Activated naive CD8-positive, alpha-beta T cell (primary cell): ENCODE data around the gene LRP2.

ENCODE experiments used
- H3K27ac Mint-ChIP-seq: one replicate; pipeline ENCODE4 v1.8.0; 2021; ENCODE audit warnings: mixed read lengths
- H3K27me3 Mint-ChIP-seq: one replicate; pipeline ENCODE4 v1.8.0; 2021; ENCODE audit warnings: mixed read lengths
- H3K36me3 Mint-ChIP-seq: one replicate; pipeline ENCODE4 v1.8.0; 2021; ENCODE audit warnings: mixed read lengths
- H3K4me1 Mint-ChIP-seq: one replicate; pipeline ENCODE4 v1.8.0; 2021; ENCODE audit warnings: low read depth, mixed read lengths
- H3K4me3 Mint-ChIP-seq: one replicate; pipeline ENCODE4 v1.8.0; 2021; ENCODE audit warnings: mild to moderate bottlenecking, mixed read lengths
- H3K9me3 Mint-ChIP-seq: one replicate; pipeline ENCODE4 v1.8.0; 2021; ENCODE audit warnings: low read depth, mixed read lengths

Gene LRP2

GRCh38 chr2:169205176-169205575 lies 157.2 kb downstream of the LRP2 start:
- no peaks in the 10 kb centered on the region for H3K36me3 Mint-ChIP-seq
- peaks cover 14% of the 10 kb centered on the region for H3K27me3 Mint-ChIP-seq
- no peaks in the 10 kb centered on the region for H3K9me3 Mint-ChIP-seq
- no peak overlapping the region for H3K27ac Mint-ChIP-seq
- H3K4me3 Mint-ChIP-seq: no peak overlapping the region
- no peaks in the 10 kb centered on the region for H3K4me1 Mint-ChIP-seq

- Mint-ChIP-seq H3K4me1 (no peaks in the 10 kb centered on the region), H3K36me3 (no peaks in the 10 kb centered on the region), H3K27me3 (peaks cover 11% of the 10 kb centered on the region), H3K27ac (no peak overlapping the region), H3K9me3 (no peaks in the 10 kb centered on the region), H3K4me3 (no peak overlapping the region)
Observed at GRCh38 chr2:169203952-169204351, 158.4 kb downstream of the LRP2 start.

GRCh38 chr2:169200756-169201155 lies 161.6 kb downstream of the LRP2 start:
- Mint-ChIP-seq H3K27me3 (peaks cover 14% of the 10 kb centered on the region), H3K4me1 (no peaks in the 10 kb centered on the region), H3K9me3 (no peaks in the 10 kb centered on the region), H3K27ac (no peak overlapping the region), H3K4me3 (no peak overlapping the region), H3K36me3 (no peaks in the 10 kb centered on the region)

GRCh38 chr2:169193618-169194017 lies 168.7 kb downstream of the LRP2 start:
- Mint-ChIP-seq H3K36me3 (no peaks in the 10 kb centered on the region), H3K27me3 (peaks cover 4% of the 10 kb centered on the region), H3K9me3 (no peaks in the 10 kb centered on the region), H3K4me3 (no peak overlapping the region), H3K27ac (no peak overlapping the region), H3K4me1 (no peaks in the 10 kb centered on the region)

GRCh38 chr2:169190197-169190775 lies 172.0 kb downstream of the LRP2 start:
- Mint-ChIP-seq H3K4me1 (no peaks in the 10 kb centered on the region), H3K27me3 (peaks cover 3% of the 10 kb centered on the region), H3K36me3 (no peaks in the 10 kb centered on the region), H3K27ac (no peak overlapping the region), H3K4me3 (no peak overlapping the region), H3K9me3 (no peaks in the 10 kb centered on the region)

- H3K27ac Mint-ChIP-seq: no peak overlapping the region
- no peaks in the 10 kb centered on the region for H3K4me1 Mint-ChIP-seq
- H3K36me3 Mint-ChIP-seq: no peaks in the 10 kb centered on the region
- H3K4me3 Mint-ChIP-seq: no peak overlapping the region
- no peaks in the 10 kb centered on the region for H3K9me3 Mint-ChIP-seq
- H3K27me3 Mint-ChIP-seq: peaks cover 3% of the 10 kb centered on the region
Observed at GRCh38 chr2:169189132-169189531, 173.2 kb downstream of the LRP2 start.

- H3K27ac Mint-ChIP-seq: no peak overlapping the region
- H3K9me3 Mint-ChIP-seq: no peaks in the 10 kb centered on the region
- H3K4me3 Mint-ChIP-seq: no peak overlapping the region
- no peaks in the 10 kb centered on the region for H3K4me1 Mint-ChIP-seq
- no peaks in the 10 kb centered on the region for H3K27me3 Mint-ChIP-seq
- no peaks in the 10 kb centered on the region for H3K36me3 Mint-ChIP-seq
Observed at GRCh38 chr2:169185711-169186110, 176.6 kb downstream of the LRP2 start.

- Mint-ChIP-seq H3K9me3 (no peaks in the 10 kb centered on the region), H3K4me3 (no peak overlapping the region), H3K27me3 (no peaks in the 10 kb centered on the region), H3K27ac (no peak overlapping the region), H3K36me3 (no peaks in the 10 kb centered on the region), H3K4me1 (no peaks in the 10 kb centered on the region)
Observed at GRCh38 chr2:169184074-169184473, 178.3 kb downstream of the LRP2 start.

GRCh38 chr2:169182573-169182972 lies 179.8 kb downstream of the LRP2 start:
- H3K4me1 Mint-ChIP-seq: no peaks in the 10 kb centered on the region
- H3K27me3 Mint-ChIP-seq: peaks cover 3% of the 10 kb centered on the region
- H3K4me3 Mint-ChIP-seq: no peak overlapping the region
- H3K36me3 Mint-ChIP-seq: no peaks in the 10 kb centered on the region
- H3K9me3 Mint-ChIP-seq: no peaks in the 10 kb centered on the region
- H3K27ac Mint-ChIP-seq: no peak overlapping the region

- H3K9me3 Mint-ChIP-seq: no peaks in the 10 kb centered on the region
- no peaks in the 10 kb centered on the region for H3K4me1 Mint-ChIP-seq
- peaks cover 7% of the 10 kb centered on the region for H3K27me3 Mint-ChIP-seq
- no peak overlapping the region for H3K4me3 Mint-ChIP-seq
- H3K27ac Mint-ChIP-seq: no peak overlapping the region
- H3K36me3 Mint-ChIP-seq: no peaks in the 10 kb centered on the region
Observed at GRCh38 chr2:169178804-169179390, 183.4 kb downstream of the LRP2 start.

- no peaks in the 10 kb centered on the region for H3K9me3 Mint-ChIP-seq
- H3K36me3 Mint-ChIP-seq: no peaks in the 10 kb centered on the region
- H3K27ac Mint-ChIP-seq: no peak overlapping the region
- no peaks in the 10 kb centered on the region for H3K4me1 Mint-ChIP-seq
- H3K27me3 Mint-ChIP-seq: peaks cover 9% of the 10 kb centered on the region
- H3K4me3 Mint-ChIP-seq: no peak overlapping the region
Observed at GRCh38 chr2:169178364-169178763, 184.0 kb downstream of the LRP2 start.

GRCh38 chr2:169175112-169175511 lies 187.2 kb downstream of the LRP2 start:
- no peaks in the 10 kb centered on the region for H3K4me1 Mint-ChIP-seq
- no peak overlapping the region for H3K27ac Mint-ChIP-seq
- no peaks in the 10 kb centered on the region for H3K9me3 Mint-ChIP-seq
- no peaks in the 10 kb centered on the region for H3K36me3 Mint-ChIP-seq
- H3K27me3 Mint-ChIP-seq: peaks cover 9% of the 10 kb centered on the region
- no peak overlapping the region for H3K4me3 Mint-ChIP-seq

GRCh38 chr2:169173876-169174275 lies 188.5 kb downstream of the LRP2 start:
- peaks cover 12% of the 10 kb centered on the region for H3K27me3 Mint-ChIP-seq
- no peaks in the 10 kb centered on the region for H3K36me3 Mint-ChIP-seq
- H3K27ac Mint-ChIP-seq: no peak overlapping the region
- no peak overlapping the region for H3K4me3 Mint-ChIP-seq
- H3K4me1 Mint-ChIP-seq: no peaks in the 10 kb centered on the region
- H3K9me3 Mint-ChIP-seq: no peaks in the 10 kb centered on the region

GRCh38 chr2:169172914-169173313 lies 189.4 kb downstream of the LRP2 start:
- Mint-ChIP-seq H3K9me3 (no peaks in the 10 kb centered on the region), H3K4me1 (no peaks in the 10 kb centered on the region), H3K36me3 (no peaks in the 10 kb centered on the region), H3K4me3 (no peak overlapping the region), H3K27me3 (peaks cover 12% of the 10 kb centered on the region), H3K27ac (no peak overlapping the region)

GRCh38 chr2:169172151-169172735 lies 190.1 kb downstream of the LRP2 start:
- Mint-ChIP-seq H3K36me3 (no peaks in the 10 kb centered on the region), H3K4me1 (no peaks in the 10 kb centered on the region), H3K27ac (no peak overlapping the region), H3K9me3 (no peaks in the 10 kb centered on the region), H3K27me3 (peaks cover 9% of the 10 kb centered on the region), H3K4me3 (no peak overlapping the region)

- H3K9me3 Mint-ChIP-seq: no peaks in the 10 kb centered on the region
- no peak overlapping the region for H3K27ac Mint-ChIP-seq
- H3K4me1 Mint-ChIP-seq: no peaks in the 10 kb centered on the region
- H3K27me3 Mint-ChIP-seq: peaks cover 9% of the 10 kb centered on the region
- no peak overlapping the region for H3K4me3 Mint-ChIP-seq
- H3K36me3 Mint-ChIP-seq: no peaks in the 10 kb centered on the region
Observed at GRCh38 chr2:169165791-169166190, 196.5 kb downstream of the LRP2 start.
